ENCODE data around the gene EML3. TPM values are rescaled to one million over a fixed set of nuclear protein-coding genes. Genes with fewer than 3 reads are reported as not detected.

The EML3 gene
- total and polyA plus RNA-seq, 3 donors from 2014 or later: 29.3 to 57.8 (median 39.3) TPM

- WGBS, 2 donors: 64 to 68% methylated on average over 7 to 13 of the region's 15 CpGs
Measured at GRCh38 chr11:62613291-62613778, 760 bp upstream of the EML3 start.

GRCh38 chr11:62611705-62612365, 740 bp downstream of the EML3 start:
- Histone ChIP-seq H3K27me3 (no peaks in the 10 kb centered on the region), H3K36me3 (ENCODE audit: low read depth, missing control alignments) (no peaks in the 10 kb centered on the region), H3K4me3 (peak overlapping the region; percentile 75 to 88), H3K4me1 (peaks cover 24% of the 10 kb centered on the region), H3K27ac (peak overlapping the region; percentile 85 to 94), H3K9me3 (no peaks in the 10 kb centered on the region)
- no peak for TF ChIP-seq POLR2A (IDR thresholded peaks at IDR 0.05)
- peak in 1 of 3 experiments; percentile 4 for TF ChIP-seq CTCF (IDR thresholded peaks at IDR 0.05)
- DNase-seq: peak; percentile 69
- 0 to 1% methylated on average over 28 to 34 of the region's 34 CpGs for WGBS, 2 donors
- intact Hi-C loops (cut with DNase I; ENCODE audit: low total_unique reads): no loop called here

More at GRCh38 chr11:62613291-62613778, 760 bp upstream of the EML3 start:
- peaks cover 24% of the 10 kb centered on the region for H3K4me1 ChIP-seq
- TF ChIP-seq CTCF (IDR thresholded peaks at IDR 0.05) (no peak), POLR2A (IDR thresholded peaks at IDR 0.05) (no peak)
- no peak for DNase-seq
- H3K36me3 ChIP-seq (ENCODE audit: low read depth, missing control alignments): no peaks in the 10 kb centered on the region
- H3K9me3 ChIP-seq: no peaks in the 10 kb centered on the region
- H3K27ac ChIP-seq: peak overlapping the region; percentile 85 to 94
- H3K4me3 ChIP-seq: no peak overlapping the region
- intact Hi-C loops (cut with DNase I; ENCODE audit: low total_unique reads): no loop called here
- no peaks in the 10 kb centered on the region for H3K27me3 ChIP-seq

- H3K4me1 ChIP-seq: peaks cover 24% of the 10 kb centered on the region
- H3K27me3 ChIP-seq: no peaks in the 10 kb centered on the region
- peak overlapping the region; percentile 85 to 94 for H3K27ac ChIP-seq
- no peaks in the 10 kb centered on the region for H3K36me3 ChIP-seq (ENCODE audit: low read depth, missing control alignments)
- no peak for DNase-seq
- no peaks in the 10 kb centered on the region for H3K9me3 ChIP-seq
- TF ChIP-seq CTCF (IDR thresholded peaks at IDR 0.05) (no peak), POLR2A (IDR thresholded peaks at IDR 0.05) (no peak)
- 34 to 47% methylated on average over 25 to 28 of the region's 28 CpGs for WGBS, 2 donors
- intact Hi-C loops (cut with DNase I; ENCODE audit: low total_unique reads): no loop called here
- H3K4me3 ChIP-seq: peak overlapping the region; percentile 75 to 88
Measured at GRCh38 chr11:62610814-62611704, 1.5 kb downstream of the EML3 start.

- TF ChIP-seq POLR2A (IDR thresholded peaks at IDR 0.05) (no peak), CTCF (IDR thresholded peaks at IDR 0.05) (no peak)
- Histone ChIP-seq H3K9me3 (no peaks in the 10 kb centered on the region), H3K27me3 (no peaks in the 10 kb centered on the region), H3K27ac (peak overlapping the region in 1 of 2 donors; percentile 94), H3K36me3 (ENCODE audit: low read depth, missing control alignments) (no peaks in the 10 kb centered on the region), H3K4me1 (peaks cover 24% of the 10 kb centered on the region), H3K4me3 (no peak overlapping the region)
- 67 to 75% methylated on average over 6 of the region's 6 CpGs for WGBS, 2 donors
- intact Hi-C loops (cut with DNase I; ENCODE audit: low total_unique reads): no loop called here
- DNase-seq: no peak
Measured at GRCh38 chr11:62610403-62610802, 2.2 kb downstream of the EML3 start.

All from testis (tissue), 3 donors.